Uterus (tissue), 2 donors: ENCODE data around the gene HDAC5.

Source experiments
- POLR2A ChIP-seq, 2 donors: fragments of 450-650 bp; IDR thresholded peaks; one replicate each; pipeline ENCODE4 v1.6.1; 2016; ENCODE audit warnings: antibody characterized with exemption in 2 of 2, mild to moderate bottlenecking in 1 of 2, moderate library complexity in 1 of 2
- TF ChIP-seq, protein P1 (sequence below), 4 experiments: fragments of 200-600 bp in 2 of 4; fragments of 450-650 bp in 2 of 4; sonication (generic) in 2 of 4; IDR thresholded peaks; one replicate each; pipeline ENCODE4 v1.5.1; 2016 to 2019; ENCODE audit warnings: antibody characterized with exemption in 4 of 4, mild to moderate bottlenecking in 2 of 4, moderate library complexity in 1 of 4

DNA sequence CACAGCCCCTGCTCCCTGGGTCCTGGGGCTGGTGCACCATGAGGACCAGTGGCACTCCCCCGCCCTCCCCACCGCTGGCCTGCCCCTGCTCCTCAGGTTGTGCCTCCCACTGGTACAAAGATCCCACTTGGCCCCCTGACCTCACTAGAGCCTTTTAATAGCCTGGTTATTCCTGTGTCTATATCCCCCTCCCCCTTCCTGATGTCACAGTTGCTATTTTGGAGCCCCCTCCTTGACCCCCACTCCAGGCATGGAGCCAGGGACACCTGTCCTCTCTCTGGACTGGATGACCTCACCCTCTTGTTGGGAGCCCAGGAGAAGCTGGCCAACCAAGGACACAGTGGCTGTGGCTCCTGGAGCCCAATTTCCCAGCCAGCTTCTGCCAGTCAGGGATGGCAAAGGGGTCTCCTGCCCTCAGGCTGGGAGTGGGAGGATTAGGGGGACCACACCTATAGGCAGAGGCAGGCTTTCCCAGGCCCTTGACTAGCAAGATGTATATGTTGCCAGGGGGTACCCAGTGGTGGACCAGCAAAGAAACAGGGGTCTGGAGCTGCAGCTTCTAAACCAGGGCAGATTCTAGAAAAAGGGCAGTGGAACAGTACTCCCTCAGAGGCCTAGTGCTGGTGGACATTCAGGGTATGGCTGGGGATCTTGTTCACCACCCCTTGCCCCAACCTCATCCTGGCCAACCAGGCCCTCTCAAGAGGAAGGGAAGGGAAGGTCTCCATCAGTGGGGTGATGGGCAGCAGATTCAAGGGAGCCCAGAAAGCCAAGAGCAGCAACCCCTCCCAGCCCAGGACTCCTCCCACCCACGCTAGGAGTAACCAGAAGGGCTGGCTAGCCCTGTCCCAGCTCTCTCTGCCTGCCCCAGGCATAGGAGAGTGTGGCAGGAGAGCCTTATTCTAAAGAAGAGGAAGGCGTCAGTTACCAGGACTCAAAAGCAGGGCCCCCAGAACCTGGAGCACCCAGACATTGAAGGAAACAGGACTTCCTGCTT, 10.9 kb downstream of the HDAC5 start:
- TF ChIP-seq, protein P1, sequence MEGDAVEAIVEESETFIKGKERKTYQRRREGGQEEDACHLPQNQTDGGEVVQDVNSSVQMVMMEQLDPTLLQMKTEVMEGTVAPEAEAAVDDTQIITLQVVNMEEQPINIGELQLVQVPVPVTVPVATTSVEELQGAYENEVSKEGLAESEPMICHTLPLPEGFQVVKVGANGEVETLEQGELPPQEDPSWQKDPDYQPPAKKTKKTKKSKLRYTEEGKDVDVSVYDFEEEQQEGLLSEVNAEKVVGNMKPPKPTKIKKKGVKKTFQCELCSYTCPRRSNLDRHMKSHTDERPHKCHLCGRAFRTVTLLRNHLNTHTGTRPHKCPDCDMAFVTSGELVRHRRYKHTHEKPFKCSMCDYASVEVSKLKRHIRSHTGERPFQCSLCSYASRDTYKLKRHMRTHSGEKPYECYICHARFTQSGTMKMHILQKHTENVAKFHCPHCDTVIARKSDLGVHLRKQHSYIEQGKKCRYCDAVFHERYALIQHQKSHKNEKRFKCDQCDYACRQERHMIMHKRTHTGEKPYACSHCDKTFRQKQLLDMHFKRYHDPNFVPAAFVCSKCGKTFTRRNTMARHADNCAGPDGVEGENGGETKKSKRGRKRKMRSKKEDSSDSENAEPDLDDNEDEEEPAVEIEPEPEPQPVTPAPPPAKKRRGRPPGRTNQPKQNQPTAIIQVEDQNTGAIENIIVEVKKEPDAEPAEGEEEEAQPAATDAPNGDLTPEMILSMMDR (IDR thresholded peaks at IDR 0.05) = no peak
- no peak for TF ChIP-seq POLR2A (IDR thresholded peaks at IDR 0.05)
